LNCAP (cell line): ENCODE data around the gene DCDC2C.
A peak's percentile ranks its signal among the peaks of the same experiment; 100 is the strongest.

Source experiments
- CTCF ChIP-seq: fragments of 450-650 bp; IDR thresholded peaks from 2 replicates; pipeline ENCODE4 v1.5.1; 2017; ENCODE audit warnings: mild to moderate bottlenecking

Gene DCDC2C

GRCh38 chr2:3683748-3684454 is 19.5 kb upstream of the DCDC2C start:
- no peak for TF ChIP-seq CTCF

- no peak for TF ChIP-seq CTCF
These were observed 13.2 kb upstream of the DCDC2C start for GRCh38 chr2:3689998-3690748.

- peak; percentile 72 for TF ChIP-seq CTCF
These were observed 11.0 kb upstream of the DCDC2C start for GRCh38 chr2:3692375-3692774.

- TF ChIP-seq CTCF = no peak
These were observed 6.8 kb upstream of the DCDC2C start for GRCh38 chr2:3696545-3696944.

- no peak for TF ChIP-seq CTCF
These were observed 2.3 kb upstream of the DCDC2C start for GRCh38 chr2:3701071-3701470.

GRCh38 chr2:3703757-3704355 is 481 bp downstream of the DCDC2C start:
- TF ChIP-seq CTCF = no peak

- no peak for TF ChIP-seq CTCF
These were observed 1.3 kb downstream of the DCDC2C start for GRCh38 chr2:3704692-3705091.
